Esophagus muscularis mucosa (tissue), 4 donors: ENCODE results near the gene RAD51B. TPM values are rescaled to one million over a fixed set of nuclear protein-coding genes. Genes with fewer than 3 reads are reported as not detected.

Experiments
- DNase-seq: peaks from one replicate; pipeline ENCODE4 v3.0.0-alpha.2; 2017; ENCODE audit errors: extremely low spot score
- H3K27ac ChIP-seq, 4 donors: fragments of 200-600 bp; sonication (generic); replicated peaks in 1 of 4; 1 replicate in 3 of 4; 2 replicates in 1 of 4; pipeline ENCODE4 v1.5.1; 2016 to 2019; ENCODE audit warnings: mild to moderate bottlenecking in 1 of 4
- H3K27me3 ChIP-seq, 4 donors: fragments of 200-600 bp; sonication (generic); one replicate each; pipeline versions ENCODE4 v1.5.1 to v1.6.0; 2016 to 2019
- H3K36me3 ChIP-seq, 4 donors: fragments of 200-600 bp; sonication (generic); one replicate each; pipeline ENCODE4 v1.5.1; 2016 to 2019
- H3K4me1 ChIP-seq, 4 donors: fragments of 200-600 bp; sonication (generic); one replicate each; pipeline ENCODE4 v1.5.1; 2016 to 2019
- H3K4me3 ChIP-seq, 4 donors: fragments of 200-600 bp; sonication (generic); 1 replicate in 2 of 4; 2 replicates in 2 of 4; pipeline ENCODE4 v1.5.1; 2016 to 2019; ENCODE audit warnings: mild to moderate bottlenecking in 4 of 4, moderate library complexity in 1 of 4
- H3K9me3 ChIP-seq, 4 donors: fragments of 200-600 bp; sonication (generic); 1 replicate in 3 of 4; 2 replicates in 1 of 4; pipeline ENCODE4 v1.5.1; 2016 to 2019
- CTCF ChIP-seq, 3 experiments: fragments of 200-600 bp in 2 of 3; fragments of 450-650 bp in 1 of 3; sonication (generic) in 2 of 3; IDR thresholded peaks; one replicate each; pipeline ENCODE4 v1.5.1; 2017 to 2019; ENCODE audit warnings: antibody characterized with exemption in 3 of 3, mild to moderate bottlenecking in 2 of 3, moderate library complexity in 1 of 3
- EP300 ChIP-seq: sonication (generic); formaldehyde crosslinking; IDR thresholded peaks from one replicate; pipeline ENCODE4 v1.6.1; 2017; ENCODE audit warnings: antibody characterized with exemption
- POLR2A ChIP-seq: fragments of 450-650 bp; IDR thresholded peaks from one replicate; pipeline ENCODE4 v1.6.1; 2017; ENCODE audit warnings: antibody characterized with exemption, moderate library complexity, mild to moderate bottlenecking, low read depth
- POLR2AphosphoS5 ChIP-seq, 2 donors: sonication (generic); formaldehyde crosslinking; IDR thresholded peaks; one replicate each; pipeline ENCODE4 v1.6.1; 2017; ENCODE audit warnings: antibody characterized with exemption in 2 of 2
- WGBS: methylation state at CpG from one replicate; pipeline ENCODE4 v1.1.5; 2018; 5-methylcytosine and 5-hydroxymethylcytosine counted together
- intact Hi-C: fragments of 100-400 bp; cut with DNase I; formaldehyde crosslinking; loops from one replicate; pipeline ENCODE4 v1.15.1; 2023
- total RNA-seq, 4 donors: library from RNA; depleted of rRNA; stranded (reverse); fragments of >200 nt; gene quantifications; one replicate each; pipeline versions ENCODE4 v1.1.0 to v1.2.1, GENCODE V29; 2016

Gene RAD51B
- total RNA-seq, 4 donors from 2014 or later, result 2.8 to 11.1 (median 5.1) TPM

- intact Hi-C loops, result no loop called here
- Histone ChIP-seq H3K36me3 (no peaks in the 10 kb centered on the region), H3K4me1 (peaks cover 11 to 52% (median 45%) of the 10 kb centered on the region in 4 donors), H3K27ac (peak overlapping the region; percentile 59 to 77 (median 73)), H3K4me3 (no peak overlapping the region), H3K27me3 (no peaks in the 10 kb centered on the region), H3K9me3 (no peaks in the 10 kb centered on the region)
- TF ChIP-seq POLR2AphosphoS5 (IDR thresholded peaks at IDR 0.05), result no peak
- TF ChIP-seq CTCF (IDR thresholded peaks at IDR 0.05), result no peak
- TF ChIP-seq POLR2A, result no peak
- no peak for TF ChIP-seq EP300
- 97% methylated on average over 2 of the region's 2 CpGs for WGBS
- DNase-seq, result no peak
These were observed 391.8 kb downstream of the RAD51B start for GRCh38 chr14:68211421-68211820.

- no peak for TF ChIP-seq POLR2AphosphoS5 (IDR thresholded peaks at IDR 0.05)
- TF ChIP-seq POLR2A, result no peak
- no peak for TF ChIP-seq CTCF (IDR thresholded peaks at IDR 0.05)
- TF ChIP-seq EP300, result no peak
- Histone ChIP-seq H3K4me3 (no peak overlapping the region), H3K36me3 (no peaks in the 10 kb centered on the region), H3K27ac (peak overlapping the region in 1 of 4 donors; percentile 77), H3K9me3 (no peaks in the 10 kb centered on the region), H3K4me1 (peaks cover 11 to 52% (median 48%) of the 10 kb centered on the region in 4 donors), H3K27me3 (no peaks in the 10 kb centered on the region)
- 44% methylated on average over 2 of the region's 2 CpGs for WGBS
- intact Hi-C loops, result no loop called here
- DNase-seq, result no peak
These were observed 392.3 kb downstream of the RAD51B start for GRCh38 chr14:68211886-68212285.

- H3K4me3 ChIP-seq, result no peak overlapping the region
- H3K9me3 ChIP-seq, result no peaks in the 10 kb centered on the region
- H3K27ac ChIP-seq, result peak overlapping the region in 1 of 4 donors; percentile 24
- no peaks in the 10 kb centered on the region for H3K27me3 ChIP-seq
- intact Hi-C loops, result no loop called here
- no peaks in the 10 kb centered on the region for H3K36me3 ChIP-seq
- no peak for DNase-seq
- TF ChIP-seq CTCF (IDR thresholded peaks at IDR 0.05) (no peak), POLR2A (no peak), POLR2AphosphoS5 (IDR thresholded peaks at IDR 0.05) (no peak), EP300 (no peak)
- peaks cover 11 to 57% (median 49%) of the 10 kb centered on the region in 4 donors for H3K4me1 ChIP-seq
These were observed 392.8 kb downstream of the RAD51B start for GRCh38 chr14:68212361-68212760.

GRCh38 chr14:68214431-68214830 lies 394.9 kb downstream of the RAD51B start:
- Histone ChIP-seq H3K27ac (no peak overlapping the region), H3K27me3 (no peaks in the 10 kb centered on the region), H3K4me1 (peaks cover 11 to 63% (median 46%) of the 10 kb centered on the region in 4 donors), H3K4me3 (no peak overlapping the region), H3K9me3 (no peaks in the 10 kb centered on the region), H3K36me3 (no peaks in the 10 kb centered on the region)
- WGBS, result 78% methylated on average over 4 of the region's 4 CpGs
- TF ChIP-seq POLR2AphosphoS5 (IDR thresholded peaks at IDR 0.05) (no peak), EP300 (no peak), POLR2A (no peak), CTCF (IDR thresholded peaks at IDR 0.05) (no peak)
- intact Hi-C loops, result no loop called here
- DNase-seq, result no peak

- TF ChIP-seq POLR2A (no peak), CTCF (IDR thresholded peaks at IDR 0.05) (no peak), EP300 (no peak), POLR2AphosphoS5 (IDR thresholded peaks at IDR 0.05) (no peak)
- Histone ChIP-seq H3K4me3 (no peak overlapping the region), H3K4me1 (peaks cover 5 to 51% (median 34%) of the 10 kb centered on the region in 4 donors), H3K27ac (peak overlapping the region in 3 of 4 donors; percentile 15 to 51 (median 38)), H3K9me3 (no peaks in the 10 kb centered on the region), H3K36me3 (no peaks in the 10 kb centered on the region), H3K27me3 (no peaks in the 10 kb centered on the region)
- intact Hi-C loops, result no loop called here
- no peak for DNase-seq
- WGBS, result 64% methylated on average over 2 of the region's 2 CpGs
These were observed 396.1 kb downstream of the RAD51B start for GRCh38 chr14:68215629-68216028.
